ENCODE data around the gene OR2AJ1.

Gene OR2AJ1

GRCh38 chr1:247961791-247962190, 37.1 kb downstream of the OR2AJ1 start:
- DNase-seq (ENCODE audit: low read depth in 2 of 2), result no peak

- DNase-seq (ENCODE audit: low read depth in 2 of 2), result no peak
Observed at GRCh38 chr1:247962911-247963588, 38.4 kb downstream of the OR2AJ1 start.

GRCh38 chr1:247964933-247965332, 40.2 kb downstream of the OR2AJ1 start, which contains the start of gene OR2AK2:
OR2AK2 (plus strand) TSS chr1:247965233; CDS start chr1:247965377, 144 bp downstream.
- DNase-seq (ENCODE audit: low read depth in 2 of 2), result no peak

DNA sequence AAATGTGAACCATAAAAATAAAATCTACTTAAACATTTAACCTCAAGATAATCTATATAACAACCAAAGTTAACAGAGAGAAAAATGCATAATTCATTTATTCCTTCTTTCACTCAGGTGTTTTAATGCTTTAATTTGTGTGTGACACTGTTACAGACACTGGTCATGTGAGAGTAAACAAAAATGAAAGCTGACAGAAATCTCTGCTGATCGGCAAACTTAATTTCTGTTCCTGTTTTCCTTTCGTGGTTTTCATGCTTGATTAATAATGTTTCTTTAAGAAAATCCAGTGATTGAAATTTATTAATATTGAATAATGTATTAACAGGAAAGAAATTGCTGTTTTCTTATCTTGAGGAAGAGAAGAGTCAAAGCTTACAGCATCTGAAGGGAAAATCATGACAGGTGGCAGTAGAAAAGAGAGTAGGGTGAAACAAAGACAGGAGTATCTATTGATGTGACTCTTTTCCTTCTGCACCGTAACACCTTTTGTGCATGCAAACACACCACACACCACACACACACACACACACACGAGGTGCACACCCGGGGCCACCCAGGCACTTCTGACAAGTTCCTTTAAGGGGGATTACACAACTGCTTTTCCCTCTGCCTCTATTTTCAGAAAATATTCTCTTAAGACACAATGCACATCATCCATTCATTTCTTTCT, 42.0 kb downstream of the OR2AJ1 start:
- no peak for DNase-seq (ENCODE audit: low read depth in 2 of 2)
